Measurements from ENCODE around the gene PTK6. TPM values are rescaled to one million over a fixed set of nuclear protein-coding genes. Genes with fewer than 3 reads are reported as not detected.
"Not testable (repeated sequence)": the region's sequence is repeated elsewhere in the genome, so short reads cannot be mapped to it uniquely, and the experiment has no call there.

Gene PTK6
- total RNA-seq, 2 donors from 2014 or later: 0.60 TPM; not detected in 1

GRCh38 chr20:63491635-63492230 lies 45.4 kb downstream of the PTK6 start:
- DNase-seq (ENCODE audit: low spot score): no peak
- intact Hi-C loops (cut with DNase I): no loop called here

- no peak for DNase-seq (ENCODE audit: low spot score)
- intact Hi-C loops (cut with DNase I): no loop called here
These were observed 46.1 kb downstream of the PTK6 start for GRCh38 chr20:63491078-63491477.

GRCh38 chr20:63490416-63490815 lies 46.8 kb downstream of the PTK6 start:
- no peak for DNase-seq (ENCODE audit: low spot score)
- intact Hi-C loops (cut with DNase I): no loop called here

GRCh38 chr20:63488315-63489251 lies 48.6 kb downstream of the PTK6 start:
- intact Hi-C loops (cut with DNase I): no loop called here
- DNase-seq (ENCODE audit: low spot score): no peak

- intact Hi-C loops (cut with DNase I): no loop called here
These were observed 49.4 kb downstream of the PTK6 start for GRCh38 chr20:63487781-63488241.

GRCh38 chr20:63487116-63487764 lies 49.9 kb downstream of the PTK6 start:
- intact Hi-C loops (cut with DNase I): no loop called here
- no peak for DNase-seq (ENCODE audit: low spot score)

More at GRCh38 chr20:63487781-63488241, 49.4 kb downstream of the PTK6 start:
- DNase-seq (ENCODE audit: low spot score): no peak

- no peak for DNase-seq (ENCODE audit: low spot score)
These were observed 50.8 kb downstream of the PTK6 start for GRCh38 chr20:63486300-63486855.

GRCh38 chr20:63484651-63485403 lies 52.3 kb downstream of the PTK6 start:
- intact Hi-C loops (cut with DNase I): no loop called here
- no peak for DNase-seq (ENCODE audit: low spot score)

More at GRCh38 chr20:63486300-63486855, 50.8 kb downstream of the PTK6 start:
- intact Hi-C loops (cut with DNase I): no loop called here

- intact Hi-C loops (cut with DNase I): no loop called here
- DNase-seq (ENCODE audit: low spot score): no peak
These were observed 52.9 kb downstream of the PTK6 start for GRCh38 chr20:63484236-63484635.

- intact Hi-C loops (cut with DNase I): no loop called here
- no peak for DNase-seq (ENCODE audit: low spot score)
These were observed 53.3 kb downstream of the PTK6 start for GRCh38 chr20:63483834-63484233.

GRCh38 chr20:63482021-63482587 lies 55.1 kb downstream of the PTK6 start:
- DNase-seq (ENCODE audit: low spot score): no peak
- intact Hi-C loops (cut with DNase I): no loop called here

- intact Hi-C loops (cut with DNase I): no loop called here
- DNase-seq (ENCODE audit: low spot score): no peak
These were observed 55.7 kb downstream of the PTK6 start for GRCh38 chr20:63481503-63481902.

- DNase-seq (ENCODE audit: low spot score); intact Hi-C loops (cut with DNase I): not testable (repeated sequence)
These were observed 57.3 kb downstream of the PTK6 start for GRCh38 chr20:63479695-63480419.

- intact Hi-C loops (cut with DNase I): no loop called here
- no peak for DNase-seq (ENCODE audit: low spot score)
These were observed 58.6 kb downstream of the PTK6 start for GRCh38 chr20:63478346-63479302.

Measured in posterior vena cava (tissue), 2 donors.